Esophagus muscularis mucosa (tissue), 3 donors: Measurements from ENCODE around the gene CLDN17.

Experiments used
- POLR2A ChIP-seq: fragments of 450-650 bp; IDR thresholded peaks from one replicate; pipeline ENCODE4 v1.6.1; 2017; ENCODE audit warnings: antibody characterized with exemption, moderate library complexity, mild to moderate bottlenecking, low read depth
- TF ChIP-seq, protein P1 (sequence below), 3 experiments: fragments of 200-600 bp in 2 of 3; fragments of 450-650 bp in 1 of 3; sonication (generic) in 2 of 3; IDR thresholded peaks; one replicate each; pipeline ENCODE4 v1.5.1; 2017 to 2019; ENCODE audit warnings: antibody characterized with exemption in 3 of 3, mild to moderate bottlenecking in 2 of 3, moderate library complexity in 1 of 3

DNA sequence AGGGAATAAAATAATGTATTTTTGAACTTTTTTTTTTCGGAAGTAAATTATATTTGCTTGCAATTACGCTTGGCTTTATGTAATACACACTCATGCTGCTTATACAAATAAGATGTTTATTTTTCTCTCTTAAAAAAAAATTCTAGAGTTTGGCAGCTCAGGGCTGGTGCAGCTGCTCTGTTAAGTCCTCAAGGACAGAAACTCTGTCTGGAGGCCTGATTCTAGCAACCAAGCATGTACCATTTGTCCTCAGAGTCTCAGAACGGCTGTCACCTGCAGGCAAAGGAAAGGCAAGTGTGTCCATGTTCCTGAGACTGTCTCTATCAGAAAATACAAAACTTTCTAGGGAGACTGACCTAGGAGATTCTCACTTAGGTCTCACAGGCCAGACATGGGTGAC lies 23.2 kb upstream of the CLDN17 start:
- TF ChIP-seq POLR2A = no peak
- TF ChIP-seq, protein P1, sequence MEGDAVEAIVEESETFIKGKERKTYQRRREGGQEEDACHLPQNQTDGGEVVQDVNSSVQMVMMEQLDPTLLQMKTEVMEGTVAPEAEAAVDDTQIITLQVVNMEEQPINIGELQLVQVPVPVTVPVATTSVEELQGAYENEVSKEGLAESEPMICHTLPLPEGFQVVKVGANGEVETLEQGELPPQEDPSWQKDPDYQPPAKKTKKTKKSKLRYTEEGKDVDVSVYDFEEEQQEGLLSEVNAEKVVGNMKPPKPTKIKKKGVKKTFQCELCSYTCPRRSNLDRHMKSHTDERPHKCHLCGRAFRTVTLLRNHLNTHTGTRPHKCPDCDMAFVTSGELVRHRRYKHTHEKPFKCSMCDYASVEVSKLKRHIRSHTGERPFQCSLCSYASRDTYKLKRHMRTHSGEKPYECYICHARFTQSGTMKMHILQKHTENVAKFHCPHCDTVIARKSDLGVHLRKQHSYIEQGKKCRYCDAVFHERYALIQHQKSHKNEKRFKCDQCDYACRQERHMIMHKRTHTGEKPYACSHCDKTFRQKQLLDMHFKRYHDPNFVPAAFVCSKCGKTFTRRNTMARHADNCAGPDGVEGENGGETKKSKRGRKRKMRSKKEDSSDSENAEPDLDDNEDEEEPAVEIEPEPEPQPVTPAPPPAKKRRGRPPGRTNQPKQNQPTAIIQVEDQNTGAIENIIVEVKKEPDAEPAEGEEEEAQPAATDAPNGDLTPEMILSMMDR (IDR thresholded peaks at IDR 0.05) = no peak
